Esophagus squamous epithelium (tissue), 5 donors: ENCODE measurements around the gene WNK2. TPM values are rescaled to one million over a fixed set of nuclear protein-coding genes. Genes with fewer than 3 reads are reported as not detected.
"Not testable (repeated sequence)": the region's sequence is repeated elsewhere in the genome, so short reads cannot be mapped to it uniquely, and the experiment has no call there.

Source experiments
- DNase-seq: peaks from one replicate; lab custom pipeline; 2025; lab: John Stamatoyannopoulos, UW
- H3K27ac ChIP-seq, 4 donors: fragments of 200-600 bp; sonication (generic); one replicate each; pipeline ENCODE4 v1.5.1; 2016 to 2019; ENCODE audit warnings: mild to moderate bottlenecking in 1 of 4
- H3K27me3 ChIP-seq, 4 donors: fragments of 200-600 bp; sonication (generic); 1 replicate in 3 of 4; 2 replicates in 1 of 4; pipeline versions ENCODE4 v1.5.1 to v1.6.0; 2017 to 2021; ENCODE audit warnings: antibody characterized with exemption in 1 of 4
- H3K36me3 ChIP-seq, 3 donors: fragments of 200-600 bp; sonication (generic); one replicate each; pipeline ENCODE4 v1.5.1; 2016 to 2019
- H3K4me1 ChIP-seq, 3 donors: fragments of 200-600 bp; sonication (generic); one replicate each; pipeline ENCODE4 v1.5.1; 2017 to 2019
- H3K4me3 ChIP-seq, 4 donors: fragments of 200-600 bp; sonication (generic); 1 replicate in 3 of 4; 2 replicates in 1 of 4; pipeline ENCODE4 v1.5.1; 2016 to 2019; ENCODE audit warnings: mild to moderate bottlenecking in 2 of 4, moderate library complexity in 1 of 4
- H3K9me3 ChIP-seq, 3 donors: fragments of 200-600 bp; sonication (generic); one replicate each; pipeline ENCODE4 v1.5.1; 2016 to 2019
- CTCF ChIP-seq, 6 experiments: fragments of 450-650 bp in 4 of 6; fragments of 200-600 bp in 2 of 6; sonication (generic) in 2 of 6; IDR thresholded peaks; one replicate each; pipeline ENCODE4 v1.5.1; 2016 to 2019; ENCODE audit warnings: antibody characterized with exemption in 6 of 6, mild to moderate bottlenecking in 4 of 6, moderate library complexity in 4 of 6
- POLR2A ChIP-seq, 4 donors: fragments of 450-650 bp; IDR thresholded peaks; one replicate each; pipeline ENCODE4 v1.6.1; 2017; ENCODE audit warnings: antibody characterized with exemption in 4 of 4, mild to moderate bottlenecking in 4 of 4, moderate library complexity in 3 of 4
- WGBS, 2 donors: methylation state at CpG; one replicate each; pipeline ENCODE4 v1.1.5; 2018; 5-methylcytosine and 5-hydroxymethylcytosine counted together
- intact Hi-C: fragments of 100-400 bp; cut with DNase I; formaldehyde crosslinking; loops from one replicate; pipeline ENCODE4 v1.15.0; 2022
- total RNA-seq, 4 donors: library from RNA; depleted of rRNA; stranded (reverse); fragments of >200 nt; gene quantifications; one replicate each; pipeline ENCODE4 v1.1.0, GENCODE V29; 2016
- donor health status: DM: yes; HTN: yes; CAD: no.

WNK2 gene
- total RNA-seq, 4 donors from 2014 or later: 0.40 to 8.8 (median 5.2) TPM

DNA sequence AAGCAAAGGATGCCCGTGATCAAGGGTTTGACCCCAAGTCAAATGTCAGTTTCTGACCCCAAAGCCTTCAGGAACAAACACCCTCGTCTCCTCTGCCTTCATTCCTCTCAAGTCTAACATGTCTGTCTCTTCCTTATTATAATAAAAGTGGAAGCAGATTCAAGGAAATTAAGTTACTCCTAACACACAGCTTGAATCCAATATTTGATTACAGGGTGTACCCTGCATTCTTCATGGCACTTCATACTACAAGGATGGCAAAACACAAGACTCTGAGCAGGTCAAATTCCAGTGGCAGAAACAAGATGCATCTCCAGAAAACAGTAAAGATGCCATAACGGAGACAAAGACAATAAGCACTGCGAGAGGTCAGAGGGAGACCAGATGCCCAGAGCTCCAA is 148.4 kb downstream of the WNK2 start:
- Histone ChIP-seq H3K4me3 (no peak overlapping the region), H3K36me3 (no peaks in the 10 kb centered on the region), H3K27me3 (peaks cover 0 to 13% (median 0%) of the 10 kb centered on the region in 4 donors), H3K4me1 (no peaks in the 10 kb centered on the region), H3K27ac (no peak overlapping the region), H3K9me3 (no peaks in the 10 kb centered on the region)
- 61 to 64% methylated on average over 4 of the region's 4 CpGs for WGBS, 2 donors
- TF ChIP-seq POLR2A (IDR thresholded peaks at IDR 0.05) (no peak), CTCF (IDR thresholded peaks at IDR 0.05) (no peak)
- intact Hi-C loops: no loop called here
- no peak for DNase-seq

DNA sequence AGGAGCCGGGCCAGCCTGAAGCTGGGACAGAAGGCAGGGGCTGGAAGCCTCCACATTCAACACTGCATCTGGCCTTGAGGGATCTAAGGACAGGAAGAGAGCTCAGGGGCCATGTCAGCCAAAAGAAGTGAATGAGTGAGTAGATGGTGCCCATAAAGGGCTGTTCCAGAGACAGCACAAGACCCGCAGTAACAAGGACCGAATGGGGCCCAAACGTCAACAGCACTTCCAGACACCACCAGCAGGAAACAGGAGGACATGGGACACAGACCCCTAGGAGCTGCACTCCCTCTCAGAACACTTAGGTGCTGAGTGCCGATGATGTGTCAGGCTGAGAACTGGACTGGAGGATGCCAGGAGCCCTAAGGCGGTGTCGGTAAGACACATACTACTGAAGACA is 152.8 kb downstream of the WNK2 start:
- Histone ChIP-seq H3K9me3 (peaks cover 0 to 17% (median 7%) of the 10 kb centered on the region in 3 donors), H3K27me3 (peaks cover 0 to 21% (median 0%) of the 10 kb centered on the region in 4 donors), H3K27ac (no peak overlapping the region), H3K4me3 (no peak overlapping the region), H3K36me3 (no peaks in the 10 kb centered on the region), H3K4me1 (peaks cover 0 to under 1% (median 0%) of the 10 kb centered on the region in 3 donors)
- intact Hi-C loops: no loop called here
- no peak for DNase-seq
- TF ChIP-seq POLR2A (IDR thresholded peaks at IDR 0.05) (no peak), CTCF (IDR thresholded peaks at IDR 0.05) (no peak)
- 81 to 85% methylated on average over 7 of the region's 7 CpGs for WGBS, 2 donors

GRCh38 chr9:93338196-93338595 is 154.3 kb downstream of the WNK2 start:
- H3K4me1 ChIP-seq: peaks cover 0 to 14% (median 0%) of the 10 kb centered on the region in 3 donors
- 63 to 71% methylated on average over 1 of the region's 1 CpG for WGBS, 2 donors
- H3K36me3 ChIP-seq, intact Hi-C loops, H3K4me3 ChIP-seq, DNase-seq, H3K27ac ChIP-seq: not testable (repeated sequence)
- peaks cover 0 to 17% (median 7%) of the 10 kb centered on the region in 3 donors for H3K9me3 ChIP-seq
- H3K27me3 ChIP-seq: peaks cover 0 to 13% (median 0%) of the 10 kb centered on the region in 4 donors

DNA sequence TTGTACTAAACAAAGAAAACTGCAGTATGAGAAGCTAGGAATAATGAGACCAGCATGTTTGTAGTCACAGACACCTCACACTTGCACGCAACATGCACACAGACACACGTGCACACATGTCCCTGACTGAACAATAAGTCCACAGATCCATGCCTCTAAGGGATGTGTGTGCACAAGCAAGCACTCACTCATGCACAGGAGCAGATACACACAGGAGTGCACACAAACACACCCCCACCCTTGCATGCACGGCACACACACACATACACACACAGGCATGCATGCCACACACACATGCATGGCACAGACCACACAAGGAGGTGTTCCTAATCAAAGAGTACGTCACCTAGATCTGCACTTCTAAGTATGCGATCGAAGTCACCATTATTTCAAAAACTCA is 156.2 kb downstream of the WNK2 start:
- WGBS, 2 donors: 80 to 89% methylated on average over 6 of the region's 6 CpGs
- Histone ChIP-seq H3K27me3 (peaks cover 0 to 12% (median 0%) of the 10 kb centered on the region in 4 donors), H3K9me3 (peaks cover 0 to 17% (median 7%) of the 10 kb centered on the region in 3 donors), H3K4me3 (no peak overlapping the region), H3K27ac (no peak overlapping the region), H3K36me3 (no peaks in the 10 kb centered on the region), H3K4me1 (peaks cover 0 to 14% (median 0%) of the 10 kb centered on the region in 3 donors)
- intact Hi-C loops: no loop called here
- TF ChIP-seq CTCF (IDR thresholded peaks at IDR 0.05) (no peak), POLR2A (IDR thresholded peaks at IDR 0.05) (no peak)
- DNase-seq: no peak

- H3K27me3 ChIP-seq: peaks cover 0 to 29% (median 4%) of the 10 kb centered on the region in 4 donors
- H3K9me3 ChIP-seq: peaks cover 0 to 17% (median 7%) of the 10 kb centered on the region in 3 donors
- 67 to 69% methylated on average over 5 of the region's 5 CpGs for WGBS, 2 donors
- peaks cover 6 to 26% (median 9%) of the 10 kb centered on the region in 3 donors for H3K4me1 ChIP-seq
- H3K27ac ChIP-seq, intact Hi-C loops, DNase-seq, H3K4me3 ChIP-seq, H3K36me3 ChIP-seq: not testable (repeated sequence)
Observed at GRCh38 chr9:93341820-93342219, 157.9 kb downstream of the WNK2 start.

DNA sequence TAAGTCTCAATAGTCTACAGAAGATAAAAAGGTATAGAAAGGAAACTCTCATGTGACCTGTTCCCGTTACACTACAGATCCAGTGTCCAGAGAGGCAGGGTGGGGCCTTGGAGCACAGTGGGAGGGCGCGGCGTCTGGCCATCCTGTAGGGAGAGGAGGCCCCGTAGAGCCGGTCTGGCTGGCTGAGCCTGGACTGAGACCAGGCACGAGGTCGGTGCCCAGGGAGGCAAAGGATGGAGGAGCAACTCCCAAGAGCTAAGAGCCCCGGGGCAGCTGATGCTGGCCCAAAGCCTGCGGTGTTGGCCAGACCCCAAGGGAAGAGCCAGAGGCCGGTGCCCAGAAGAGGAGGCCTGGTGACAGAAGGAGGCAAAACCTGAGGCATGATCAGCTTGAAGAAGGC is 158.5 kb downstream of the WNK2 start:
- 23 to 28% methylated on average over 9 of the region's 11 CpGs for WGBS, 2 donors
- Histone ChIP-seq H3K9me3 (peaks cover 0 to 17% (median 7%) of the 10 kb centered on the region in 3 donors), H3K4me1 (peaks cover 6 to 26% (median 9%) of the 10 kb centered on the region in 3 donors), H3K27me3 (peaks cover 0 to 35% (median 4%) of the 10 kb centered on the region in 4 donors), H3K27ac (peak overlapping the region in 1 of 4 donors; percentile 47)
- intact Hi-C loops, DNase-seq, H3K4me3 ChIP-seq, H3K36me3 ChIP-seq: not testable (repeated sequence)
